HG03469 (cell line): ENCODE measurements around the gene PEAR1.

ENCODE experiments used
- ATAC-seq: cut with Tn5 transposase; IDR thresholded peaks from one replicate; pipeline ENCODE4 v1.9.1; 2021; ENCODE audit warnings: mild to moderate bottlenecking, moderate library complexity, moderate number of reproducible peaks; ENCODE audit not compliant: unreplicated experiment

The PEAR1 gene

GRCh38 chr1:156899956-156900718 is 6.6 kb downstream of the PEAR1 start:
- no peak for ATAC-seq

DNA sequence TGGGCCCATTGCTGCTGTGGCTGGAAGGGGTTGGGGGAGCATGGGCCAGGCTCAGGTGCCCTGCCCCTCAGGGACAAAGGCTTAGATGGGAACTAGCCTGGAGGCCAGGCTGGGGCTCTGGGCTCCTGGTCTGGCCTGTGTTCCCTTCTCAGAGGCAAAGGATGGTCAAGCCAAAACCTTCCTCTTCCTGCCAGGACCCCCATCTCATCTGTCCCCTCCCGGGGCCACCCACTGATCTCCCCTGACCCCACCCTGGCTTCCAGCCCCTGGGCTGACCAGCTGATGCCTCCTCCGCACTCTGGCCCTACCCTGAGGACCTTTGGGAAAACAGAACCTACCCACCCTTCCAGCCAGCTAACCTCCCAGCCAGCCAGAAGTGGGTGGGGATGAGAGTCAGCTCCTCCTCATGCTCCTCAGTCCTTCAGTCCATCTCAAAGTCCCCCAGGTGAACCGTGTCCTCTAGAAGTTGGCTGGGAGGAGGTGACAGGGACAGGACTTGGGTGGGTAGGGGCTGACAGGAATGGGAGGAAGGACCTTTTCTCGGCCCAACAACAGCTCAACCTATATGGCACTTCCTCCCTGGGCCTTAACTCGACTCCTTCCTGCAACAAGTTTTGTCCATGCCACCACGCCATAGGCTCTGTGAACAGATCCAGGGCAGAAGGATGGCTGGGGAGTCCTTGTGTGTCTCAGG is 7.5 kb downstream of the PEAR1 start:
- ATAC-seq = no peak

- no peak for ATAC-seq
Observed at GRCh38 chr1:156901590-156901900, 8.0 kb downstream of the PEAR1 start.

- no peak for ATAC-seq
Observed at GRCh38 chr1:156901966-156902915, 8.7 kb downstream of the PEAR1 start.

DNA sequence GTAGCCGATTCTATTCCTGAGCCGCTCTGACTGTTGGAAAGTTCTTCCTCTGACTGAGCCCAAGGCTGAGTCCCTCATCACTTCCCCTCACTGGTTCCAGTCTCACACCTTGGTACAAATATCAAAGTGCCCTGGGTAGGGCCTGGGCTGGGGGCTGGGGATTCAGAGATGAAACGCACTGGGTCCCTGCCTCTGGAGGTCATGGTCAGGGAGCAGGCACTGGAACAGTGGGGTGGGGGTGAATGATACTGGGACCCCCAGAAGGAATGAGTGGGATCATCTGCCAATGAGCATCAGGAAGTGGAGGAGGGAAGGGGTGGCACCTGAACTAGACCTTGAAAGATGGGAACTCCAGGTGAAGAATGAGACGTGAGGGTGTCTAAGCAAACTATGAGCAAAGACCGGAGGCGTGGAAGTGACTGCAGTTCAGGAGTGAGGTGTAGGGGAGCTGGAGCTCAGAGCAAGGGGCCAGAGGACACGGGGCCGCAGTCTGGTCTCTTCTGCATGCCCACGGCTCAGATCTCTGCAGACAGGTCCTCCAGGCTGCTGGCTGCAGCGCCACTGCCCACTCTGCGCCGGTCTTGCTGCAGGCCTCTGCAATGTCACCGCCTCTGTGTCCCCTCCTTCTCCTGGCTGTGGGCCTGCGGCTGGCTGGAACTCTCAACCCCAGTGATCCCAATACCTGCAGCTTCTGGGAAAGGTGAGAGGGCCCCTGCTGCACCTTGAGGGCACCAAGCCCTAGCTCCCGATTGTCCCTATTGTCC is 10.0 kb downstream of the PEAR1 start:
- ATAC-seq = no peak

- no peak for ATAC-seq
Observed at GRCh38 chr1:156904187-156904959, 10.9 kb downstream of the PEAR1 start.

GRCh38 chr1:156905176-156905575 is 11.7 kb downstream of the PEAR1 start:
- ATAC-seq = no peak

DNA sequence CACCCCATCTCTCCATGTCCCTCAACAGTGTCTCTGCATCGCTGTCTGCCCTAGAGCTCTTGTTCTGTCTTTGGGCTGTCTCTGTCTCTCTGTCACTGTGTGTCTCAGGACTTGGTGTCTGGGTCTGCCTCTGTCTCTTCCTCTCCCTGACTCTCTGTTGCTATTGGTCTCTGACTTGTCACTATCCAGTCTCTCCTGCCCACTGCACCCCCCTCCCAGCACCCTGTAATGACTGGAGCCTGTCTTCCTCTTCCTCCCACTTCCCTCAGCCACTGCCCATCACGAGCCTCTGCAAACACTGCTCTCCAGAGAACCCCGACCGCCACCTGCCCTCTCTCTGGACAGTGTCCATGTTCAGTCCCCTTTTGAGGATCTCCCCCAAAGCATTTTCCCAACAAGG is 12.1 kb downstream of the PEAR1 start:
- ATAC-seq = no peak

DNA sequence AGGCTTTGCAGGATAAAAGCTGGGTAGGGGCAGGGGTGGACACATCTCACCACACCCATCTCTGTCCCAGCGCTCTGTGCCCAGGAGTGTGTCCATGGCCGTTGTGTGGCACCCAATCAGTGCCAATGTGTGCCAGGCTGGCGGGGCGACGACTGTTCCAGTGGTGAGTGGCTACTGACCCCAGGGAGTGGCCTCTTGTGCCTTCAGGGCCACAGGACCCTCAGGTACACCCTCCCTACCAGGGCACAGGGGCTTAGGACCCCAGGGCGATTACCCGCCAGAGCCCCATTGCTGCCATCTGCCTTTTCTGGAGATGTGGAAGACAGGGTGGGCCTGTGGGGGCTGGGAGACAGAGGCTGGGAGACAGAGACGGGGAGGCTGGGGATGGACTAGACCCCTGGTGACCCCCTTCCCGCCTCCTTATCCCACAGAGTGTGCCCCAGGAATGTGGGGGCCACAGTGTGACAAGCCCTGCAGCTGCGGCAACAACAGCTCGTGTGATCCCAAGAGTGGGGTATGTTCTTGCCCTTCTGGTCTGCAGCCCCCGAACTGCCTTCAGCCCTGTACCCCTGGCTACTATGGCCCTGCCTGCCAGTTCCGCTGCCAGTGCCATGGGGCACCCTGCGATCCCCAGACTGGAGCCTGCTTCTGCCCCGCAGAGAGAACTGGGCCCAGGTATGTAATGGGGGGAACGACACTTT is 12.8 kb downstream of the PEAR1 start:
- no peak for ATAC-seq

GRCh38 chr1:156908541-156908940 is 15.0 kb downstream of the PEAR1 start:
- no peak for ATAC-seq

DNA sequence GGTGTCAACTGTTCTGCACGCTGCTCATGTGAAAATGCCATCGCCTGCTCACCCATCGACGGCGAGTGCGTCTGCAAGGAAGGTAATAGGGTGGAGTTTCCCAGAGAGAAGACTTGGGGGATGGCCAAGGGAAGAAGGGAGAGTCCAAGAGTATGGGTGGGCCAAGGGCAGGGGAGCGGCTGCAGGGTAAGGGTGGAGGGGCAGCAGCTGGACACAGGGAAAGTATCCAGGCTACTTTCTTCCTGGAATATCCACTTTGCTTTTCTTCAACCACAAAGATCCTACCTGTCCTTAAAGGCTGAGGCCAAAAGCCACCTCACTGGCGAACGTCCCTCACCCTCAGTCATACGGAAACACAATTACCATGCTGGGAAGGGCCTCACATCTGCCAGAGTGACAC is 15.4 kb downstream of the PEAR1 start:
- no peak for ATAC-seq

- no peak for ATAC-seq
Observed at GRCh38 chr1:156909671-156910070, 16.2 kb downstream of the PEAR1 start.

DNA sequence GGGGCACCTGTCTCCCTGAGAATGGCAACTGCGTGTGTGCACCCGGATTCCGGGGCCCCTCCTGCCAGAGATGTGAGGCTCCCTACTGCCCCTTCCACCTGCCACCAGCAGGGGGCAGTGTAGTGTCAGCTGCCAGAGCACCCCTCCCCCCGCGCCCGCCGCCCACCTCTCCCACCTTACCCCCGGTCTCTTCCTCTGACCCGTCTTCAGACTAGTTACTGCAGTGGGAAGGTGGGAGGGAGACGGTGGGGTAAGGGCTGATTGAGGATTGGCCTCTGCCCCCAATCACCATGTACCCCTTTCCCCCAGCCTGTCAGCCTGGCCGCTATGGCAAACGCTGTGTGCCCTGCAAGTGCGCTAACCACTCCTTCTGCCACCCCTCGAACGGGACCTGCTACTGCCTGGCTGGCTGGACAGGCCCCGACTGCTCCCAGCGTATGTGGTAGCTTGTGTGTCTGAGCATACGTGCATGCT is 16.8 kb downstream of the PEAR1 start:
- ATAC-seq = no peak

DNA sequence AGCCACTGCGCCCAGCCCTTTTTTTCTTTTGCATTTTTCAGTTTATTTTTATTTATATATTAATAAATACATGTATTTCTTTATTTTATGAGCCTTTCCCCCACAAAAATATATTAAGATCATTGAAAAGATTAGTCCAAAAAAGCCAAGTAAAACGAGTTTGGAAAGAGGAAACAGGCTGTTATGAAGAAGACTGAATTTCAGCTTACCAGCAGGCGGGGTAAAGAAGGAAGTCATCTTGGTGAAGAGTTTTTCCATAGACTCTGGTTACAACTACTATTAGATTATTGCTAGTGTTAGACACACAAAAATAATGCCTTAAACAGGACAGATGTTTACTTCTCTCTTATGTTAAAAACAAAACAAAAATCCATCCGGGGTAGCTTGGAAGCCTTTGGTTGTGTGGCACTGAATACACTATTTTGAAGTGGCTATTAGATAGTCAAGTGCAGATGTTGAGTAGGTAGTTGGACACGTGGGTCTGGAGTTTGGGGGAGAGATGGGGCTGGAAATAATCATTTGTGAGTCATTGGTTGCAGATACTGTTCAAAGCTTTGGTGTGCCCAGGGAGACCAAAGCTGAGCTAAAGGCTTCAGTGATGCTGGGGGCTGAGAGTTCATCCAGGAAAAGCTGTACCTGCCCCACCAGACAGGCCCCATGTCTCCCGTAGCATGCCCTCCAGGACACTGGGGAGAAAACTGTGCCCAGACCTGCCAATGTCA is 18.2 kb downstream of the PEAR1 start:
- no peak for ATAC-seq

DNA sequence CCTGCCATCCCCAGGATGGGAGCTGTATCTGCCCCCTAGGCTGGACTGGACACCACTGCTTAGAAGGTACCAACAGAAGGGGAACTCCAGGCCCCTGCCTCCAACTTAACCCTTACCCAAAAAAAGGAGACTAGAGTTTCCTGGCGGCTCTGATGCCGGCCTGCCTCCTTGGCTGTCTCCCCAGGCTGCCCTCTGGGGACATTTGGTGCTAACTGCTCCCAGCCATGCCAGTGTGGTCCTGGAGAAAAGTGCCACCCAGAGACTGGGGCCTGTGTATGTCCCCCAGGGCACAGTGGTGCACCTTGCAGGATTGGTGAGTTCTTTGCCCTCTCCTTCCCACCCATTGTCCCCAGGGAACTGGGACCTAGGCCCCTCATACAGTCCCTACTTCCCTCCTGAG is 18.8 kb downstream of the PEAR1 start:
- no peak for ATAC-seq

DNA sequence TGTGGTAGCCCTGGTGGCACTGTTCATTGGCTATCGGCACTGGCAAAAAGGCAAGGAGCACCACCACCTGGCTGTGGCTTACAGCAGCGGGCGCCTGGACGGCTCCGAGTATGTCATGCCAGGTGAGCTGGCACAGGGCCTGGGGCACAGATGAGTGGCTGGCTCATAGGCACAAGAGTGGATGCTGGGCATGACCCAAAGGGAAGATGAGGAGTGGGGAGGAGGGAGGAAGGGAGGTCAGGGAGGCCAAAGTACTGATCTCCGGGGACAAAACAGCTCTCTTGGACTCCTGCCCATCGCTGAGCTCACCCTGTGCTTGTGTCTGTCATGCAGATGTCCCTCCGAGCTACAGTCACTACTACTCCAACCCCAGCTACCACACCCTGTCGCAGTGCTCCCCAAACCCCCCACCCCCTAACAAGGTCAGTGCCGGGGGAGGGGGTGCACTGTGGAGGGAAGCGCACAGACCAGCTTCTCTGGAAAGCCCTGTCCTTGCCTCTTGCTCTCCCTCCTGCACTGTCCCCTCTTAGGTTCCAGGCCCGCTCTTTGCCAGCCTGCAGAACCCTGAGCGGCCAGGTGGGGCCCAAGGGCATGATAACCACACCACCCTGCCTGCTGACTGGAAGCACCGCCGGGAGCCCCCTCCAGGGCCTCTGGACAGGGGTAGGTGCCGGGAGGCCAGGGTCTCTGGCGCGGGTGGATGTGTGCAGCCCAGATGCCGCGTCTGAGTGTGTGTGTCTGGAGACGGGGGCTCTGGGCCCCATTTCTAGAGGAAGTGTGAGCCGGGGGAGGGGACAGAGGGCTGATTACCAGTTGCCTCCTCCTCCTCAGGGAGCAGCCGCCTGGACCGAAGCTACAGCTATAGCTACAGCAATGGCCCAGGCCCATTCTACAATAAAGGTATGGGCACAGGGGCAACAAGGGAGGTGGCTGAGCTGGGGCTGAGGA is 19.6 kb downstream of the PEAR1 start:
- no peak for ATAC-seq

GRCh38 chr1:156913809-156914387 is 20.4 kb downstream of the PEAR1 start:
- no peak for ATAC-seq
